ENCODE measurements around the gene CBX8.
"Not testable (repeated sequence)": the region's sequence is repeated elsewhere in the genome, so short reads cannot be mapped to it uniquely, and the experiment has no call there.

CBX8 gene

DNA sequence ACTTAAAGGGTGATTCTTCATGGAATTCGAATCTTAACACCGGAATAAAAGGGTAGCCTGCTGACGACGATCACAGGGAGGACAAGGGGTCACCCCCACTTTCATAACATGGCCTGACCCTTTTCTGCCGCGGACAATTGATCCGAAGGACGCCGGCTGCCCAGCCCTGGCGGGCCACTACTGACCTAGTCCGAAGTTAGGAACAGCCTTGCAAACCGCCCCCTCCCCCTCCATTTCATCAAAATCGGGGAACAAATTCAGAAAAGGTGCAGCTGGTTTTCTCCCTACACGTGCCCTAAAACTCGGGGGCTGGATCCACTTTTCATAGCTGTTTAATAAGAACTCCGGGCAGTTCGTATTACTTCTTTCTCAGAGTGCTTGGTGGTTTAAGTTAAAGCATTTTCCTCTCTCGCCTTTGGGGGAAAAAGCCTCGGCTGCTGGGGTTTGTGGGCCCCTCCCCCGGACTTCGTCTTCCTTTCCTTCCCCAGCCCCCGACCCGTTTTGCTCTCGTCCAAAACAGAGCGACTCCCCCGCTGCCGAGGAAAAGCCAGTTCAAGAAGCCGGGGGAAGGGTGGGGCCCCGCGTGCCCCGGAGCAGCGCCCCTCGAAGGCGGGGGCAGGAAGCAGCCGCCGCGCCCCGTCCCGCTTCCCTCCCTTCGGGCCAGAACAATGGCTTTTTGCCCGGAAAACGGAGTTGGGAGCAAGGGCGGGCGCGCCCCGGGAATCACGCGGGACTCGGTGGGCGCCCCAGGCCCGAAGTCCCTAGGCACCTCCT is 19.6 kb downstream of the CBX8 start:
- peak; percentile 38 to 80 for DNase-seq

DNA sequence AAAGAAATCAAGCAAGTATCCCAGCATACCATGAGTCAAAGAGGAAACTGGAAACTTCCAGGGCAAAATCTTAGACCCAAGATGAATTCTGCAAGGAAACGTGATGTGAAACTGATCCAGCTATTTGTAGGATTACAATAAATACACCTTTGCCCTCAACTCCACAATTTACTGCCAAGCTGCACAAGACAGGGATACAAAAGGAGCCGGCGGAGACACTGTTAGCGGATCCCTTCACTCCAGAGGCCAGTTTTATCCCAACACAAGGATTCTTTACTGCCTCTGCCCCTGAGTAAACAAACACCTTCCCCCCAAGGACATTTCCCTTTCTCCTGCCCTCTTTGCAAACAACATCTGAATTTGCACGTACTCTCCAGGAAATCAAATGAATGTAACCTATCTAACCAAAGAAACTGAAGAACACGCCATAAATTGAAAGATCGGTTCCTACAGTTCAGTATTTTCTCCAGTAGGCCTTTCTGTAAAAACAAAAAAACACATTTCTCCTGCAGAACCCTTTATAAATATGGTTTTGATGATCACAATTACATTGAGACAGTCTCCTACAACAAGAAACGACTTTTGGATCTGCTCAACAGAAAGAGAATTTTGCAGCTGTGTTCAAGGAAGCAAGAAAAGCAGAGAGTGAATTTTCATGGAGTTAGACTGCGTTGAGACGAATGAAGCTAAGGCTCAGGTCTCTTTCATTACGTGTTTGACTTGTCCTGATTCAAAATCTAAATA is 20.3 kb downstream of the CBX8 start:
- DNase-seq = no peak

DNA sequence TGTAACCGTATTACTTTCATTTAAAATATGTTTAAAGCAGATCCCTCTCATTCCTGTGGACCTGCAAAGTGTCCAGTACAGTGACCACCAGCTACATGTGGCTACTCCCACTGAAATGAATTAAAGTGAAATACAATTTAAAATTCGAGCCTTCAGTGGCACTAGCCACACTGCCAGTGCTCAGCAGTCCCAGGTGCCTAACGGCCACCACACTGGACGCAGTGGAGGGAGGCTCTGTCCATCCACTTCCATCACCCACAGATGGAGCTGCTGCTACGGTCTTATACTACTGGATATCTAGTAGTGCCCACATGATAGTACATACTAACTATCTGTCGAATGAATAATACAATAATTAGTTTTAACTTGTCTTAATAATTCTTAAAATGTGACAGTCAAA is 21.2 kb downstream of the CBX8 start:
- DNase-seq = no peak

DNA sequence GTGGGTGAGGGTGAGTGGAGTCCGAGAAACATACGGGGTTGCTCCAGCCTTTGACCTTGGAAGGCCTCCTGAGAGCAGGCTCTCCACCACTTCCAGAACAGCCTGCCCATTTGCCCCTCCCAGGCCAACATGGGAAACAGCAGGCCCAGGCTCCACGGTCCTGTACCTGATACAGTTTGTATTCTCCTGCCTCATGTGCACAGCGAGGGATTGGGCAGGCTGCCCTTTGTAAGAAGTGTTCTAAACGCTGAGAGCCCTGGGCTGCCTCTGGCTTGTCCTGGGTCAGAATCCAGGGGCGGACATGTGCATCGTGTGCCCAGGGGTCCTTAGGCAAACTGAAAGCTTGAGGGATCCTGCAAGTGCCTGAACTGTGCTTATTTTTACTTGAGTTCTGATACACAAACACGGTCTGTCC is 22.3 kb downstream of the CBX8 start:
- DNase-seq = no peak

DNA sequence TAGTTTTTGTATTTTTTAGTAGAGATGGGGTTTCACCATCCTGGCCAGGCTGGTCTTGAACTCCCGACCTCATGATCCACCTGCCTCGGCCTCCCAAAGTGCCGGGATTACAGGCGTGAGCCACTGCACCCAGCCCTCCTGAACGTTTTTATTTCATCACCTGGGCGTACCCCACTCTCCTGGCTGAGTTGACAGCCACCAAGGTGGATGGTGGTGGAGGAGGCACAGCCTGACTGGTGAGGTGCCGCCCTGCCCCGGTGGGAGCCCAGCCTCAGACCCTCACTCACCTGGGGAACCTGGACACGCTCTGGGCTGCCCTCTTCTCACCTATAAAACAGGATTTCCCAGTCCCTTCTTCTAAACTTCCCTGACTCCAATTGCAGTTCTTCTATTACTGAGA is 24.2 kb downstream of the CBX8 start:
- DNase-seq = not testable (repeated sequence)

DNA sequence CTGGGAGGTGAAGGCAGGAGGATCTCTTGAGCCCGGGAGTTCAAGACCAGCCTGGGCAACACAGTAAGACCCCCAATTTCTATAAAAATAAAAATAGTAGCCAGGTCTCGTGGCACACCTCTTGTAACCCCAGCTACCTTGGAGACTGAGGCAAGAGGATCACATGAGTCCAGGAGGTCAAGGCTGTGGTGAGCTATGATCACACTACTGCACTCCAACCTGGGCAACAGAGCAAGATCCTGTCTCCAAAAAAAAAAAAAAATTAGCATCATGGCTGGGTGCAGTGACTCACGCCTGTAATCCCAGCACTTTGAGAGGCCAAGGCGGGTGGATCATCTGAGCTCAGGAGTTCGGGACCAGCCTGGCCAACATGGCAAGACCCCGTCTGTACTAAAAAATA is 25.6 kb downstream of the CBX8 start:
- no peak for DNase-seq

DNA sequence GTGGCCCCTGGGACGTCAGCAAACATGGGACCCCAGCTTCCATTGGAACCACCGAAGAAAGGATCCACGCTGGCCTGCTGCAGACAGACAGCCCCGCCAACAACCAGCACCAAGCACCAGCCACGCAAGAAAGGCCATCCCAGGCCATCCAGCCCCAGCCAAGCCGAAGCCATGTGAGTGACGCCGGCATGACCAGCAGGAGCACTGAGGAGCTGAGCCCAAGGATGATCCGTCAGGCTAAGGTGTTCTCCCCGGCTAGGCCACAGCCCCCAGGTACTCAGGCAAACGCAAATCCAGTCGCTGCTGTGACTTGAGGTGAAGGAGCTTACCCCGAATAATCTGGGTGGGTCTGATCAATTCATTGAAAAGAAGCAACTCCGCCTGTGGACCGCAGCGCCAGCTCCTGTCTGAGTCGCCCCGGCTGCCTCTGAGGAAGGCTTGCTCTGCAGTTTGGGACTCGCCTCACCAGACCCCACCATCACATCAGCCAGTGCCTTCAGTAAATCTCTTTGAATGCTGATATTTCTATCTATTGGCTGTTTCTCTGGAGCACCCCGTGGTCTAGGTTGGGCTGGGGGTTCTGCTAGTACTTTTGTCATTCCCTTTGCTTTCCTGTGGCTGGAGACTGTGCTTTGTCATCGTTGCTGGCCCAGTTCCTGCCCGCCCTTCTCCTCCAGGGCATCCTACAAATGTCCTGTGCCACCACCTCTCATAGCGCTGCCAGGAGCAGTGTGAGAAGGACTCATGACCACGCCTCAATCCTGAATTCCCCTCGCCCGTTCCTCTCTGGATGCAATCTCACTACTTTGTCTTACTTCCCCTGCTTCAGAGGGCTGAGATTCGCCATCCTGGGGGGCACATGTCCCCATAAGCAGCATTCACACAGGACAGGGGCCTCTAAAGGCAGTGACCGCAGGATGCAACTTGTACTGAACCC is 27.0 kb downstream of the CBX8 start:
- no peak for DNase-seq

DNA sequence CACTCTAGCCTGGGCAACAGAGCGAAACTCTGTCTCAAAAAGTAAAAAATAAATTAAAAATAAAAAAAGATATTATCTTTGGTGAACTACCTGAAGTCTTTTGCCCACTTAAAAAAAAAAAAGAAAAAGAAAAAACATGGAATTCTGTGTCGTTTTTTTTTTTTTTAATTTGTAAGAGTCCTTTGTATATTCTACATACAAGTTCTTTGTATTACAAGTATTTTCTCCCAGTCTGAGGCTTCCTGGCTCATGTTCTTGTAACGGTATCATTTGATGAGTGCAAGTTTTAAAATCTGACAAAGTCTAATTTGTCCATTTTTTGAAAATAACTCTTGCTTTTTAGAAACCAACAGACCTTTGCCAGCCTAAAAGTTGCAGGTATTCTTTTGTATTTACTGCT is 31.2 kb downstream of the CBX8 start:
- no peak for DNase-seq

DNA sequence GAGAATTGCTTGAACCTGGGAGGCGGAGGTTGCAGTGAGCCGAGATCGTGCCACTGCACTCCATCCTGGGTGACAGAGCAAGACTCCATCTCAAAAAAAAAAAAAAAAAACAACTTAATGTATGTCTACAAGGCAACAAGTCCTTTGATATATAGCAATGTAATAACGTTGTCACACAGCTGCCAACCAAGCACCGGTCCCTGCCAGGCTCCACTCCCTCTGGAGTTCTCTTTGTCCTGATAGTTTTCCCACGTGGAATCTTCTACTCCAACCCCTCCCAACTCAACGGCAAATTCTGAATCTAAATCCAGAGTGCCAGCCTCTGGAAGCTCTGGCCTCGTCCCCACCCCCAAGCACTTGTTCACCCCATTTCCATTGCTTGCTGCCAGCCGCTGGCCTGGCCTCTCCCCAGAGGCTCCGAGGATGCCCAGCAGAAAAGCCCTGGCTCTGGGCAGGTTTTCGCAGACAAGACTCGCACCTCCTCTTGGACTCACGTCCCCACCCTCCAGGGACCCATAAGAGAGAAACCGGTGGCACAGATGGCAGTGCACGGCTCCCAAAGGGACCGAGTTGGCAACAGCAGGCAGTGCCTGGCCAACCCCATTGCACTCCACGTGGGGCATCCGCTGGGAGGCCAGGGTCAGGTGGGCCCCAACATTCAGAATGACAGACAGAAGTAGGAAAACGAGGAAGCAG is 34.8 kb downstream of the CBX8 start:
- no peak for DNase-seq

DNA sequence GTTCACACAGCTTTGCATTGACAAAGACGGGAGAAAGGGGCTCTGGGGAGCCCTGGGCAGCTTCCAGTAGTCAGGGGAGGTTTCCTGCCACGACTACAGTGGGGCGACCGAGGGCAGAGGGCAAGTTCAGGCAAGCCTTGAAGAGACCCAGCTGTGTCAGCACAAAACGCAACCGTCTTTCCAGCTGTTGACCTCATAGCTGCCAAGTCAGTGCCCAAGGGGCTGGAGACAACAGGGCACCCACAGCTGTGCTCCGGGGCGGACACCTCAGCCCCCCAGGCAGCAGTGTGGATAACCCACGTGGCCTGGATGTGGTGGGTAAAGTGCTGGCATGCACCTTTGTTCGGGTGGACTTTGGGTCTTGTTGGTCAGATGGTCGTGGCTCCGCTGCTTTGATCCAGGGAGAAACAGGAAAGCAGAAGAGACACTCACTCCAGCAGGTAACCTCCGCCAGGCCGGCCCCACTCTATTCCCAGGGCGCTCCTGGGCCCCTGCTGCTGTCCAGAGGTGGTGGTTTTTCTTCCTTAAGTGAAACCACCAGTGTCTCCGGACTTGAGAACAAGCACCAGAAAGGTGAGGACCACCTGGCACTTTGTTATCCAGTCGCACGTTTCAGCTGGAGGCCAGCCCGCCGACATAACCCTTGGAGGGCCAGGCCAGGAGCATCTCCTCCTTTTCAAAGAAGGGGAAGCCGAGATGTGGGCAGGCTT is 36.5 kb downstream of the CBX8 start:
- DNase-seq = no peak

DNA sequence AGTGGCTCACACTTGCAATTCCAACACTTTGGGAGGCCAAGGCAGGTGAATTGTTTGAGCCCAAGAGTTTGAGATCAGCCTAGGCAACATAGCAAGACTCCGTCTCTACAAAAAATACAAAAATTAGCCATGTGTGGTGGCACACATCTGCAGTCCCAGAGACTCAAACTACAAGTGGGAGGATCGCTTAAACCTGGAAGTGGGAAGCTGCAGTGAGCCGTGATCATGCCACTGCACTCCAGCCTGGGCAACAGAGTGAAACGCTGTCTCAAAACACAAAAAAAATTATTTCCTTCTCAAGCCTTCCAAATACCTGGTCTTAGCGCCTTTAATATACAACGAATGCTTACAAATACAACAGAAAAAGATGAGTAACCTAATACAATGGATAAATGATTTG is 38.6 kb downstream of the CBX8 start:
- no peak for DNase-seq

DNA sequence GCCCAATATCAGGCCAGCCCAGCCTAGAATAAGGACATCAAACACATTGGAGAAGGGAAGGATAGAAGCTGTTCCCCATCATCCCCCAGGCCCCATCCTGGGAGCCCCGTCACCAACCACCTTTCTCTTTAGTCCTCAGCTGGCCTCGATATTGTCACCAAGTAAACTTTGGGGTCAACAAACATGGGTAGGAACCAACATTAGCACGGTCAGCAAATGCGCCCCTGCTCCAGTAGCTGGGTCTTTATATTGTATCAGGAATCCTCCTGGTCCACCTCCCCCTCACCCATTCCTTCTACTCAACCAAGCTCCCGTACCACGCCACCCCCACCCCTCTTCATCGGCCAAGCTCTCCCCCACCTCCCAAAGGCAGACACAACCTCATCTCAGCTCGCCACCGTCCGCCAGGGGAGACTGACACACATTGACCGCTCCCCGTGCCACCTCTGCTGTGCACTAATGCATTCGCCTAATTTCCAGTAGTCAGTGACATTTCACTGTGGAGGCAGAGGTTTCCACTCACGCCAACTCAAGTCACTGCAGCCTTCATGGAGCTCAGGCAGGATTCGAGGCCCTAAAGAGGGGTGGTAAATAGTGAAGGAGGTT is 39.6 kb downstream of the CBX8 start:
- DNase-seq = no peak

DNA sequence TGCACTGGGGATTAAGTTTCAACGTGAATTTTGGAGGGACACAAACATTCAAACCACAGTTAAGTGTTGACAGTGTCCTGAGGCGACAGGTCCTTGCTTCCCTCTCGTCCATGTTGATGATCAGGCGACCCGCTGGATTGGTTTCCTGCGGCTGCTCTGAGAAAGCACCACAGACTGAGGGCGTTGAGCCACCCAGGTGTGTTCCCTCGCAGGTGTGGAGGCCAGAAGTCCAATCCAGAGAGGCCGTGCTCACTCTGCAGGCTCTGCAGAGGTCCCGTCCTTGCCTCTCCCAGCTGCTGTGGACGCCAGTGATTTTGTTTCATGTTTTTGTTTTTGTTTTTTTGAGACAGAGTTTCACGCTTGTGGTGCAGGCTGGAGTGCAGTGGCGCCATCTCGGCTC is 41.3 kb downstream of the CBX8 start:
- no peak for DNase-seq

DNA sequence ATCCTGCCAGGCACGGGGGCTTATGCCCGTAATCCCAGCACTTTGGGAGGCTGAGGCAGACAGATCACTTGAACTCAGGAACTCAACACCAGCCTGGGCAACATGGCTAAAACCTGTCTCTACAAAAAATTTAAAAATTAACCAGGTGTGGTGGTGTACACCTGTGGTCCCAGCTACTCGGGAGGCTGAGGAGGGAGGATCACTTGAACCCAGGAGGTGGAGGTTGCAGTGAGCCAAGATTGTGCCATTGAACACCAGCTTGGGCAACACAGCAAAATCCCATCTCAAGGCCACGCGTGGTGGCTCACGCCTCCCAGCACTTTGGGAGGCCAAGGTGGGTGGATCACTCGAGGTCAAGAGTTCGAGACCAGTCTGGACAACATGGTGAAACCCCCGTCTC is 42.0 kb downstream of the CBX8 start:
- DNase-seq = not testable (repeated sequence)

DNA sequence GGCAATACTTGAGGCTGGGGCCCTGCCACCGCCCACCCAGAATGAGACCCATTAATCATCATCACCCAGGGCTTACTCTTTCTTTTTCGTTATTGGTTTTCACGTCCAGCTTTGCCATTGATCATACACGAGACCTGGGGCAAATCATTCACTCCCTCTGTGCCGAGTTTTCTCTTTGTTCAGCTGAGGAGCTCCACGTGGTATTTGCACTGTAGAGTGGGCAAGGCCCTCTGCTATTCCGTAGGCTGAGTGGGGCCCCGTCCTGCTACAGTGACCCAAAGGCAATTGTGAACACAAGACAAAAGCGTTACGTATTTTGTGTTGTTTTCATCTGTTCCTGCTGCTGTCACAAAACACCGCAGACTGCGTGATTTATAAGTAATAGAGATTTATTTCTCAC is 42.5 kb downstream of the CBX8 start:
- no peak for DNase-seq

DNA sequence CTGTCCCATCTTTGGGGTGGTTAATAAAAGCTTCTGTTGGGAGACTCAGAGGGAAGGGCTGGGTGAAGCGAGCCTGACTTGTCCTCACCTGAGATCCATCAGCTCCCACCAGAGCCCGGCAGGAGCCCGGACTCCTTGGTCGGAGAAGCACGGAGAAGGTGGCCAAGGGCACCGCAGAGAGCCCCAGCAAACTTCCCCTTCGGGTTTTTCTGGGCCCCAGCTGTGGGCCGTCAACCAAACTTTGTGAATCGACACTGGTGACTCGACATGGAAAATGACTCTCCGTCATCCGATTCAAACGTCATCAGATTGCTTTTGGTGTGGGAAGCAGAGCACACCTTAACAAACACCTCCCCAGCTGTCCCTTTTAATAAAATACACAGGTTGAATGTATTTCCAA is 44.7 kb downstream of the CBX8 start:
- no peak for DNase-seq

DNA sequence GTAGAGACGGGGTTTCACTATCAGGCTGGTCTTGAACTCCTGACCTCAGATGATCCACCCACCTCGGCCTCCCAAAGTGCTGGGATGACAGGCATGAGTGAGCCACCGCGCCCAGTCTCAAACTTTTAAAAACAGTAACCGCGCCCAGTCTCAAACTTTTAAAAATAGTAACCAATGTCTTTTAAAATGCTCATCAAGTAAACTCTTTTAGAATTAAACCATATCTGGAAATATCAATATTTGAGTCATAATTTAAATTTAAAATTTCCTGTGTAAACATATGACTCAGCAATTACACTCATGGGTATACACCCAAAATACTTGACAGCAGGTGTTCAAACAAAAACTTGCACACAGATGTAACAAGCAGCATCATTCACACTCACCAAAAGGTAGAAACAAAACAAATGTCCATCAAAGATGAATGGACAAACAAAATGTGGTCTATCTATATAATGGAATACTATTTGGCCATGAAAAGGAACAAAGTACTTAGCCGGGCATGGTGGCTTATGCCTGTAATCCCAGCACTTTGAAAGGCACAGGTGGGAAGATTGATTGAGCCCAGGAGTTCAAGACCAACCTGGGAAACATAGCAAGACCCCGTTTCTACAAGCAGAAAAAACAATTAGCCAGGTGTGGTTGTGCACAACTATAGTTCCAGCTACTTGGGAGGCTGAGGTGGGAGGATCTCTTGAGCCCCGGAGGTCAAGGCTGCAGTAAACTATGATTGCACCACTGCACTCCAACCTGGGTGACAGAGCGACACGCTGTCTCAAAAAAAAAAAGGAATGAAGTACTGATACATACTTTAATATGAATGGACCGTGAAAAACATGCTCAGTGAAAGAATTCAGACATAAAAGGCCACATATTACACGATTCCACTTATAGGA is 46.0 kb downstream of the CBX8 start:
- no peak for DNase-seq

DNA sequence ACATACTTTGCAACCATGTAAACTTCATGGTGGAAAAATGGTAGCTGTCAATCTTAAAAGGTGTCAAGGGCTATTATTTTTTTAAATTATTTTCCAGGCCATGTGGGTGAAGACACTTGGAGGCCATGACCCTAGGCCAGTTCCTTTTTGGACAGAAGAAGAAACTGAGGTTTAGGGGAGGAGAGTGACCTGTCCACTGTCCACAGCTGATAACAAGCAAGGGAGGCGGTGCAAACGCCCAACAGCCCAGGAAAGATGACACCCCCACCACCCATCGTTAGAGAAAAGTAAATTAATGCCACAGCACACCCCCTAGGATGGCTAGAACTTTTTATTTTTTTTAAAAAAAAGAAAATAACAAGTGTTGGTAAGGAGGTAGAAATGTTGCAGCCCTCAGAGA is 46.9 kb downstream of the CBX8 start:
- no peak for DNase-seq

DNA sequence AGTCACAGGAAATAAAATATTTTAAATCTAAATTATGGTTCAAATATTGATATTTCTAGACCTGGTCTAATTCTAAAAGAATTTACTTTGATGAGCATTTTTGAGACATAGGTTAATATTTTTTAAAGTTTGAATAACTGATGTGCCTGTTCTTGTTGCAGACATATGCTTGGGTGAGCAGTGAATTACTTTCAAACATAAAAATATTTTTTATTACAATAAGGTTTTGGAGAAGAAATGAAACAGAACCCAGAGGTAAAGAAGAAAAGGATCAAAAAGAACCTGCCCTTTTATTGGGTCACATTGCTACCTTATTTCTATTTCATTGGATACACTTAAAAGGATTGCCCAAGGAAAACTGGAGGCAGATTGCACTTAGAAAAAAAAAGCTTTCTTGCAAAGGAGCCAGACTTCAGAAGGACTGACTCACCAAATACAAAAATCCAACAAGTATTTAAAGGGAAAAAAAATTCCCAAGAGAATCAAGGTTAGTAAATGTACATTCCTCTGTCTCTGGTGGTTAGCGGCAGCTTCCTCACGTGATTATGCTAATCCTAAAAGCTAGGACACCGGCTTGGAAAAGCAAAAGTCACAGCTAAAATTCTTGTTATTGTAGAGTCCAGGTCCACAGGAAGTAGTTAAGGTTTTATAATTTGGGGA is 47.6 kb downstream of the CBX8 start:
- DNase-seq = peak in 1 of 2 experiments; percentile 48

All from NCI-H446 (cell line).